Inferior parietal cortex (tissue), 1 donor: ENCODE measurements around the gene ELOA.
"Not testable (repeated sequence)": the region's sequence is repeated elsewhere in the genome, so short reads cannot be mapped to it uniquely, and the experiment has no call there.

Experiments
- DNase-seq: peaks from one replicate; pipeline ENCODE4 v3.0.0-alpha.2; 2016; ENCODE audit errors: extremely low spot score

ELOA gene

GRCh38 chr1:23733281-23733680 is 10.0 kb upstream of the ELOA start:
- not testable (repeated sequence) for DNase-seq

GRCh38 chr1:23736437-23737134 is 6.7 kb upstream of the ELOA start:
- no peak for DNase-seq

- no peak for DNase-seq
Observed at GRCh38 chr1:23741609-23742008, 1.7 kb upstream of the ELOA start.

DNA sequence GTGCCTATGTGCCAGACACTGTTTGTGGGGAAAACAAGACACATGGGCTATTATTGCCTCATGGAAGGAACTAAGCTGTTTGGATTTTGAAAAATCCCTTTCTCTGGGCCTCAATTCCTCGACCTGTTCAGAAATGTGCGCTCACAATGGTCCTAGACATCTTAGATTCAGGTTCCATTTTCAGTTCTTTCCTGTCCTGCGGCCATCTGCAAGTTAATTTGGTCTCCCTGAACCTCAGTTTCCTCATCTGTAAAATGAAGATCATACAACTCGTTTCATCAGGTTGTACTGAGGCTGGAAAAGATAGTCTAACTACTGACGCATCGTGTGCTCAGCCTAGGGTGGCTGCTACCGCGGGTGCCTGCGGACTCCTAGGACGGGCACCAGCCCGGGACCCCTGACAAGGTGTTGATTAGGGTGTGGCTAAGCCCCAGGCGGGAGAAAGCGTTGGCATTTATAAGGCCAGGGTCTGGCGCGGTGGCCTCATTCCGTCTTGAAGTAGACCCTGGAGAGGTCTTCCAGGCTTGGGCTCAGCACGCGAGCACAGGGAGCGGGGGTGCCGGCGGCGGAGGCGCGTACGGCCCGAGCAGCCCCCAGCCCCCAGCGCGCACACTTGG is 493 bp upstream of the ELOA start:
- no peak for DNase-seq

GRCh38 chr1:23745515-23745914 is 2.2 kb downstream of the ELOA start:
- no peak for DNase-seq

GRCh38 chr1:23748016-23748415 is 4.7 kb downstream of the ELOA start:
- DNase-seq = no peak

DNA sequence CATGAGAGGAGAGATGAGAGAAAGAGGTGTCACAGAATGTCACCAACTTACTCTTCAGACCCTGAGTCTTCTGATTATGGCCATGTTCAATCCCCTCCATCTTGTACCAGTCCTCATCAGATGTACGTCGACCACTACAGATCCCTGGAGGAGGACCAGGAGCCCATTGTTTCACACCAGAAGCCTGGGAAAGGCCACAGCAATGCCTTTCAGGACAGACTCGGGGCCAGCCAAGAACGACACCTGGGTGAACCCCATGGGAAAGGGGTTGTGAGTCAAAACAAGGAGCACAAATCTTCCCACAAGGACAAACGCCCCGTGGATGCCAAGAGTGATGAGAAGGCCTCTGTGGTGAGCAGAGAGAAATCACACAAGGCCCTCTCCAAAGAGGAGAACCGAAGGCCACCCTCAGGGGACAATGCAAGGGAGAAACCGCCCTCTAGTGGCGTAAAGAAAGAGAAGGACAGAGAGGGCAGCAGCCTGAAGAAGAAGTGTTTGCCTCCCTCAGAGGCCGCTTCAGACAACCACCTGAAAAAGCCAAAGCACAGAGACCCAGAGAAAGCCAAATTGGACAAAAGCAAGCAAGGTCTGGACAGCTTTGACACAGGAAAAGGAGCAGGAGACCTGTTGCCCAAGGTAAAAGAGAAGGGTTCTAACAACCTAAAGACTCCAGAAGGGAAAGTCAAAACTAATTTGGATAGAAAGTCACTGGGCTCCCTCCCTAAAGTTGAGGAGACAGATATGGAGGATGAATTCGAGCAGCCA is 8.0 kb downstream of the ELOA start:
- DNase-seq = no peak

DNA sequence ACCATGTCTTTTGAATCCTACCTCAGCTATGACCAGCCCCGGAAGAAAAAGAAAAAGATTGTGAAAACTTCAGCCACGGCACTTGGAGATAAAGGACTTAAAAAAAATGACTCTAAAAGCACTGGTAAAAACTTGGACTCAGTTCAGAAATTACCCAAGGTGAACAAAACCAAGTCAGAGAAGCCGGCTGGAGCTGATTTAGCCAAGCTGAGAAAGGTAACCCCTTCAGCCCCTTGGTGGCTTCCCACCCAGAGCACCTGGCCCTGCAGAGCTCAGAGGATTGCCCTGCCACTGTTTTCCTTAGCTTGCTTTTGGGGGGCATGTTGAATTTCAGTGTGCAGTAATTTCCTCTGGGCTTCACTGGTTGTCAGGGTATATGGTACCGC is 8.5 kb downstream of the ELOA start:
- no peak for DNase-seq

DNA sequence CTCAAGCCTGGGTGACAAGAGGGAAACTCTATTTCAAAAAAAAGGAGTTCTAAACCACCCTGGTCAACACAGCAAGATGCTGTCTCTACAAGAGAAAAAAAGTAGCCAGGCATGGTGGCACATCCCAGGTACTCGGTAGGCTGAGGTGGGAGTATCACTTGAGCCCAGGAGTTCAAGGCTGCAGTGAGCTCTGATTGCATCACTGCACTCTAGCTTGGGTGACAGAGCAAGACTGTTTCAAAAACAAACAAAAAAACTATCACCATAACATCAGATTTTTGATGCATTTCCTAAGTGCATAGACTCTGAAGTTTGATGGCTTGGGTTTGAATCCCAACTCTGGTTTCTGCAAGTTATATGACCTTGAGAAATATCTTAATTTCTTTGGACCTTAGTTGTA is 9.6 kb downstream of the ELOA start:
- DNase-seq = no peak

GRCh38 chr1:23756676-23757075 is 13.4 kb downstream of the ELOA start:
- no peak for DNase-seq

- no peak for DNase-seq
Observed at GRCh38 chr1:23757812-23758211, 14.5 kb downstream of the ELOA start.

GRCh38 chr1:23759277-23759676 is 16.0 kb downstream of the ELOA start:
- peak; percentile 68 for DNase-seq

DNA sequence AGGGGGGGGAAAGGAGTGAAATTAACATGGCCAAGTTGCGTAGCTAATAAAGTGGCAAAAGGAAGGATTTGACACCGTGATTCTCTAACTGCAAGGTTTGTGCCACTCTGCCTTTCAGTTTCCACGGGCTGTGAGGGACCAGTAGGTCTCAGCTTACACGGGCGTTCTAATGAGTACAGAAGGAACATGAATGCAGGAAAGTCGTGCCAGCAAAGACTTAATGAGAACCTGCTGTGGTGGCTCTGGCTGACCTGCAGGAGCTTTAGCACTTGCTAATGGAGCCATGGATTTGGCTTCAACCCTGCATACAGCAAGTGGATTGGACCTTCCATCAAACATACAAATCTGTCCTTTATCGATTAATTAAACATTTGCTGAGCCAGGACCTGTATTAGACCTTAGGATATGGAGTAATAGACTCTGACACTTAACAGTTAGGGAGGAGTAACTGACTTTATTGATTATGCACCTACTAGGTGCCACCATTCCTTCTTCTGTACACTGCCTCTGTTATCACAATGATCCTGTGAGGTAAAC is 19.8 kb downstream of the ELOA start:
- DNase-seq = no peak

DNA sequence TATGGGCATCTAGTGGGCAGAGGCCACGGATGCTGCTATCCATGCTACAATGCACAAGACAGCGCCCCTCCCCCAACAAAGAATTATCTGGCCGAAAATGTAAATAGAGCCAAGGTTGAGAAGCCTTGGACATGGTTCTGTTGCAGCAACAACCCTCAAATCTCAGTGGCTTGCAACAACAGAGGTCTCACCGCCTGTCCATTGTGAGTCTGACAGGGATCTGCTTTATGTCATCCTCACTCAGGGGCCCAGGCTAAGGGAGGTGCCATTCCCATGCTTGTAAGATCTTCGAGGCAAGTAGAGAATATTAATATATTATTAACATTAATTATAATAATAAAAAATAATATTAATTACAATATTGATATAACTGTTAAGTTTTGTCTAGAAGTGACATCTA is 25.5 kb downstream of the ELOA start:
- DNase-seq = no peak

- peak; percentile 92 for DNase-seq
Observed at GRCh38 chr1:23772049-23772853, 29.0 kb downstream of the ELOA start.

GRCh38 chr1:23772854-23773242 is 29.6 kb downstream of the ELOA start:
- DNase-seq = no peak

DNA sequence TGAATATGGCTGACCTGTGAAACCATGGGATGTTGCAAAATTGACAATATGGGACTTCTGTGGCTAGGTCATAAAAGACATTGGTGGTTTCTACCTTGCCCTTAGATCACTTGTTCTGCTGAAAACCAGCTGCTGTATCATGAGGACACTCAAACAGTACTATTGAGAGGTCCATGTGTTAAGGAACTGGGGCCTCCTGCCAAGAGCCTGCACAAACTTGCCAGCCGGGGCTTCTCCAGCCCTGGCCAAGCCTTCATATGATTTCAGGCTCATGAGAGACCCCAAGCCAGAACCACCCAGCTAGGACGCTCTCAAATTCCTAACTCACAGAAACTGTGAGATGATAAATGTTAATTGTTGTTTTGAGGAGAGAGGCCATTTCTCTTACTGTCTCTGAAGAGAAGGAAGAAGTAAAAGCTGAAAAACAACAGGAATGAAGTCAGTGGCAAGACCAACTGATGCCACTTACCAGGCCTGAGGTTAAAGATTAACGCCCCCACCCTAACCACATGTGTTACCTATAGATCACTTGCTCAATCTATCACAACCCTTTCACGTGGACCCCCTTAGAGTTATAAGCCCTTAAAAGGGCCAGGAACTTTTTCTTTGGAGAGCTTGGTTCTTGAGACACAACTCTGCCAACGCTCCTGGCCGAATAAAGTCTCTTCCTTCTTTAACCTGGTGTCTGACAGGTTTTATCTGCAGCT is 31.1 kb downstream of the ELOA start:
- DNase-seq = no peak

DNA sequence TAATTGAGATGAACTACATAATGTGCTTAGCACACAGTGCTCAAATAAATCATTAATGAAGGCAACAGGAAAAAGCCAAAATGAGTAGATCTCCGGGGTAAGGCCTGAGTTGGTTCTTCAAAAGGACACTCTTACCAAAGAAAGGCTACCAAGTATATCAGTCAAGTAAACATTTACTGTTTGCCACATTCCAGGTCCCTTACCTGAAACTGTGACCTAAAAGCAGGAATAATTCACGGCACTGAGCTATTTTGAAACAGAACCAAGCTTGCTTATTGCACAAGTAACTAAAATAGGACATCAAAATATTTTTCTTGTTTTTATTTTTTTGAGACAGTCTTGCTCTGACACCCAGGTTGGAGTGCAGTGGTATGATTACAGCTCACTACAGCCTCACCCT is 32.9 kb downstream of the ELOA start:
- DNase-seq = no peak

- DNase-seq = peak; percentile 86
Observed at GRCh38 chr1:23777979-23778814, 34.9 kb downstream of the ELOA start, which contains the start of gene PITHD1. PITHD1 (plus strand) TSS chr1:23778418; CDS start chr1:23778516, 98 bp downstream.

DNA sequence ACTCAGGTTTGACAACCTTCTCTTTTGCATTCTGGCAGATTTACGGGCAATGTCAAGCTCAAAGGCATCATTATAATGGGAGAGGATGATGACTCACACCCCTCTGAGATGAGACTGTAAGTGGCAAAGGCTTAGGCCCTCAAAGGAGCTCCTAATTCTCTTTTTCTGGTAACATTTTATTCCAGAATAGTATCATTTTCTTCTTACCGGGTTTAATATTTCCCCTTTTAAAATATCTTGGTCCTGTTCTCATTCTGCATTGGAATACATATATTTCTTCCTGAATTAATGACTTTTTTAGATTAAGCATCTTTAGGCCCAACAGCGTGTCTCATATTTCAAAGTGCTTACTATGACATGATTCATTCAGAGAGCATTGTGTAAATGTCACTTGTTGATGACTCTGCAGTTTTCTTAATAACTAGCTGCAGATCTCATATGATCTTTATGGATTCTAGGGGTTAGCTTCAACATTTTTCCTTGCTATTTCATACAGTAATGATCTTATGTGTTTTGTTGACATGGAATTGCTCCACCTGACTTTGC is 36.6 kb downstream of the ELOA start:
- no peak for DNase-seq
